WTC11 (cell line): ENCODE data around the gene CLIC1. TPM values are rescaled to one million over a fixed set of nuclear protein-coding genes. Genes with fewer than 3 reads are reported as not detected.
"Not testable (repeated sequence)": the region's sequence is repeated elsewhere in the genome, so short reads cannot be mapped to it uniquely, and the experiment has no call there.

Source experiments
- ATAC-seq: fragments of 200-7000 bp; cut with Tn5 transposase; 2 replicates; pipeline ENCODE4 v1.10.0; 2021; ENCODE audit warnings: mild to moderate bottlenecking, moderate library complexity
- CTCF ChIA-PET: fragments of 300-600 bp; sonication (Branson Sonifier 250); formaldehyde crosslinking; loops from one replicate; lab custom pipeline; 2021; ENCODE audit warnings: antibody characterized with exemption; lab: Charles Lee
- POLR2A ChIA-PET: fragments of 350-600 bp; sonication (Branson Sonifier 250); formaldehyde crosslinking; loops from one replicate; lab custom pipeline; 2021; ENCODE audit warnings: antibody characterized with exemption; lab: Charles Lee
- DNase-seq: peaks from one replicate; pipeline ENCODE4 v3.0.0; 2021; ENCODE audit warnings: low spot score
- H3K27ac Mint-ChIP-seq: 2 replicates; pipeline ENCODE4 v1.8.0; 2021; ENCODE audit warnings: mixed read lengths
- H3K27me3 Mint-ChIP-seq: 2 replicates; pipeline ENCODE4 v1.8.0; 2021; ENCODE audit warnings: low read depth, mild to moderate bottlenecking, moderate library complexity, mixed read lengths
- H3K36me3 Mint-ChIP-seq: 2 replicates; pipeline ENCODE4 v1.8.0; 2021; ENCODE audit warnings: mixed read lengths
- H3K4me1 Mint-ChIP-seq: 2 replicates; pipeline ENCODE4 v1.8.0; 2022; ENCODE audit warnings: mixed read lengths
- H3K4me3 Mint-ChIP-seq: 2 replicates; pipeline ENCODE4 v1.8.0; 2021; ENCODE audit warnings: mild to moderate bottlenecking, moderate library complexity, mixed read lengths
- H3K9me3 Mint-ChIP-seq: 2 replicates; pipeline ENCODE4 v1.8.0; 2021; ENCODE audit warnings: mixed read lengths
- CREB1 ChIP-seq: sonication (generic); formaldehyde crosslinking; IDR thresholded peaks from 2 replicates; pipeline ENCODE4 v1.8.0; 2023; ENCODE audit warnings: mild to moderate bottlenecking, missing genetic modification reagents
- GTF2I ChIP-seq: fragments of 250-450 bp; sonication (Bioruptor Pico); conservative IDR thresholded peaks from 2 replicates; pipeline ENCODE4 v1.4.0; 2021; ENCODE audit warnings: mild to moderate bottlenecking
- JAZF1 ChIP-seq: fragments of 250-450 bp; sonication (Bioruptor Pico); IDR thresholded peaks from 2 replicates; pipeline ENCODE4 v1.9.0; 2021; ENCODE audit warnings: moderate library complexity, mild to moderate bottlenecking, inconsistent platforms
- MXD4 ChIP-seq: fragments of 250-450 bp; sonication (Bioruptor Pico); IDR thresholded peaks from 2 replicates; pipeline ENCODE4 v1.8.0; 2021; ENCODE audit warnings: mild to moderate bottlenecking, moderate library complexity, borderline replicate concordance
- NFYB ChIP-seq: sonication (generic); formaldehyde crosslinking; conservative IDR thresholded peaks from 2 replicates; pipeline ENCODE4 v1.8.0; 2022; ENCODE audit warnings: low read depth, missing genetic modification reagents
- PRRX2 ChIP-seq: fragments of 250-450 bp; sonication (Bioruptor Pico); IDR thresholded peaks from 2 replicates; pipeline ENCODE4 v1.8.0; 2021; ENCODE audit warnings: mild to moderate bottlenecking
- SMAD4 ChIP-seq: sonication (generic); formaldehyde crosslinking; IDR thresholded peaks from 2 replicates; pipeline ENCODE4 v1.8.0; 2022; ENCODE audit warnings: mild to moderate bottlenecking, missing genetic modification reagents
- ZNF138 ChIP-seq: sonication (generic); formaldehyde crosslinking; conservative IDR thresholded peaks from 2 replicates; pipeline ENCODE4 v1.8.1; 2022; ENCODE audit warnings: mild to moderate bottlenecking, moderate library complexity, missing genetic modification reagents
- ZNF219 ChIP-seq: sonication (generic); formaldehyde crosslinking; IDR thresholded peaks from 2 replicates; pipeline ENCODE4 v1.8.0; 2023; ENCODE audit warnings: missing genetic modification reagents, mild to moderate bottlenecking, borderline replicate concordance
- ZNF532 ChIP-seq: fragments of 250-450 bp; sonication (Bioruptor Pico); IDR thresholded peaks from 2 replicates; pipeline ENCODE4 v1.9.0; 2021; ENCODE audit warnings: mild to moderate bottlenecking, borderline replicate concordance
- total RNA-seq: library from RNA; stranded (reverse); gene quantifications from 3 replicates; pipeline ENCODE4 v1.2.3, GENCODE V29; 2021
- TF ChIP-seq, protein P1 (sequence below): sonication (generic); formaldehyde crosslinking; IDR thresholded peaks from 2 replicates; pipeline ENCODE4 v1.8.1; 2022; ENCODE audit warnings: low read depth, missing genetic modification reagents, borderline replicate concordance
- TF ChIP-seq, protein P2 (sequence below): sonication (generic); formaldehyde crosslinking; IDR thresholded peaks from 2 replicates; pipeline ENCODE4 v1.8.1; 2023; ENCODE audit warnings: mild to moderate bottlenecking, missing genetic modification reagents, moderate library complexity
- TF ChIP-seq, protein P3 (sequence below): fragments of 200-600 bp; IDR thresholded peaks from 2 replicates; pipeline ENCODE4 v1.8.0; 2022; ENCODE audit warnings: antibody characterized with exemption
- TF ChIP-seq, protein P4 (sequence below): fragments of 250-450 bp; sonication (Bioruptor Pico); IDR thresholded peaks from 2 replicates; pipeline ENCODE4 v1.8.0; 2021; ENCODE audit warnings: mild to moderate bottlenecking

CLIC1 gene
- total RNA-seq, 1 experiment from 2014 or later: 244 TPM

GRCh38 chr6:31710523-31711219, 25.7 kb downstream of the CLIC1 start (continued):
- TF ChIP-seq, protein P1, sequence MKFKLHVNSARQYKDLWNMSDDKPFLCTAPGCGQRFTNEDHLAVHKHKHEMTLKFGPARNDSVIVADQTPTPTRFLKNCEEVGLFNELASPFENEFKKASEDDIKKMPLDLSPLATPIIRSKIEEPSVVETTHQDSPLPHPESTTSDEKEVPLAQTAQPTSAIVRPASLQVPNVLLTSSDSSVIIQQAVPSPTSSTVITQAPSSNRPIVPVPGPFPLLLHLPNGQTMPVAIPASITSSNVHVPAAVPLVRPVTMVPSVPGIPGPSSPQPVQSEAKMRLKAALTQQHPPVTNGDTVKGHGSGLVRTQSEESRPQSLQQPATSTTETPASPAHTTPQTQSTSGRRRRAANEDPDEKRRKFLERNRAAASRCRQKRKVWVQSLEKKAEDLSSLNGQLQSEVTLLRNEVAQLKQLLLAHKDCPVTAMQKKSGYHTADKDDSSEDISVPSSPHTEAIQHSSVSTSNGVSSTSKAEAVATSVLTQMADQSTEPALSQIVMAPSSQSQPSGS (CRISPR knock-in tag): no peak
- no peak for TF ChIP-seq MXD4 (CRISPR knock-in tag)
- TF ChIP-seq, all 79 proteins: peak for 0

- H3K9me3 Mint-ChIP-seq, POLR2A ChIA-PET, H3K27ac Mint-ChIP-seq, H3K4me3 Mint-ChIP-seq, H3K27me3 Mint-ChIP-seq, ATAC-seq, DNase-seq, H3K36me3 Mint-ChIP-seq: not testable (repeated sequence)
- CTCF ChIA-PET: interaction anchor here (0.7 kb wide), 1 partner anchor 12 kb away, joined by 3 read pairs; no protein-coding TSS in a partner anchor
- H3K4me1 Mint-ChIP-seq: peaks cover 21% of the 10 kb centered on the region
Observed at GRCh38 chr6:31709157-31709556, 27.2 kb downstream of the CLIC1 start.

DNA sequence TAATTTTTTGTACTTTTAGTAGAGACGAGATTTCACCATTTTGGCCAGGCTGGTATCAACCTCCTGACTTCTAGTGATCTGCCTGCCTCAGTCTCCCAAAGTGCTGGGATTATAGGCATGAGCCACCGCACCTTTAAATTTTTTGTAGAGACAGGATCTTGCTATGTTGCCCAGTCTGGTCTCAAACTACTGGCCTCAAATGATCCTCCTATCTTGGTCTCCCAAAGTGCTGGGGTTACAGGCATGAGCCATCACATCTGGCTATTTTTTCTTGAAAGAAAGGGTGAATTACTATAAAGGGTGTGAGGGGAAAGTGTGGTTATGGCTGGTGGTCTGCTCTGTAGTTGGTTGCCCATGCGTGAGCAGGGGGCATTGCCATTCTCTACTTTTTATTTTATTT, 28.1 kb downstream of the CLIC1 start:
- CTCF ChIA-PET: no interaction called here

More for the DNA sequence above, 28.1 kb downstream of the CLIC1 start:
- Mint-ChIP-seq H3K4me1 (peaks cover 16% of the 10 kb centered on the region), H3K27me3 (peaks cover 7% of the 10 kb centered on the region; the same call in 1 of the 2 replicates), H3K4me3 (no peak overlapping the region), H3K36me3 (no peaks in the 10 kb centered on the region), H3K27ac (no peak overlapping the region), H3K9me3 (no peaks in the 10 kb centered on the region)
- TF ChIP-seq ZNF138 (CRISPR knock-in tag) (no peak), CREB1 (CRISPR knock-in tag) (no peak), NFYB (no peak), PRRX2 (no peak), SMAD4 (no peak), ZNF219 (CRISPR knock-in tag) (no peak), ZNF532 (CRISPR knock-in tag) (no peak), GTF2I (CRISPR knock-in tag) (no peak), JAZF1 (no peak)
- TF ChIP-seq, protein P2, sequence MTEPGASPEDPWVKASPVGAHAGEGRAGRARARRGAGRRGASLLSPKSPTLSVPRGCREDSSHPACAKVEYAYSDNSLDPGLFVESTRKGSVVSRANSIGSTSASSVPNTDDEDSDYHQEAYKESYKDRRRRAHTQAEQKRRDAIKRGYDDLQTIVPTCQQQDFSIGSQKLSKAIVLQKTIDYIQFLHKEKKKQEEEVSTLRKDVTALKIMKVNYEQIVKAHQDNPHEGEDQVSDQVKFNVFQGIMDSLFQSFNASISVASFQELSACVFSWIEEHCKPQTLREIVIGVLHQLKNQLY: no peak
- TF ChIP-seq, protein P3, sequence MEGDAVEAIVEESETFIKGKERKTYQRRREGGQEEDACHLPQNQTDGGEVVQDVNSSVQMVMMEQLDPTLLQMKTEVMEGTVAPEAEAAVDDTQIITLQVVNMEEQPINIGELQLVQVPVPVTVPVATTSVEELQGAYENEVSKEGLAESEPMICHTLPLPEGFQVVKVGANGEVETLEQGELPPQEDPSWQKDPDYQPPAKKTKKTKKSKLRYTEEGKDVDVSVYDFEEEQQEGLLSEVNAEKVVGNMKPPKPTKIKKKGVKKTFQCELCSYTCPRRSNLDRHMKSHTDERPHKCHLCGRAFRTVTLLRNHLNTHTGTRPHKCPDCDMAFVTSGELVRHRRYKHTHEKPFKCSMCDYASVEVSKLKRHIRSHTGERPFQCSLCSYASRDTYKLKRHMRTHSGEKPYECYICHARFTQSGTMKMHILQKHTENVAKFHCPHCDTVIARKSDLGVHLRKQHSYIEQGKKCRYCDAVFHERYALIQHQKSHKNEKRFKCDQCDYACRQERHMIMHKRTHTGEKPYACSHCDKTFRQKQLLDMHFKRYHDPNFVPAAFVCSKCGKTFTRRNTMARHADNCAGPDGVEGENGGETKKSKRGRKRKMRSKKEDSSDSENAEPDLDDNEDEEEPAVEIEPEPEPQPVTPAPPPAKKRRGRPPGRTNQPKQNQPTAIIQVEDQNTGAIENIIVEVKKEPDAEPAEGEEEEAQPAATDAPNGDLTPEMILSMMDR: no peak
- TF ChIP-seq, protein P4, sequence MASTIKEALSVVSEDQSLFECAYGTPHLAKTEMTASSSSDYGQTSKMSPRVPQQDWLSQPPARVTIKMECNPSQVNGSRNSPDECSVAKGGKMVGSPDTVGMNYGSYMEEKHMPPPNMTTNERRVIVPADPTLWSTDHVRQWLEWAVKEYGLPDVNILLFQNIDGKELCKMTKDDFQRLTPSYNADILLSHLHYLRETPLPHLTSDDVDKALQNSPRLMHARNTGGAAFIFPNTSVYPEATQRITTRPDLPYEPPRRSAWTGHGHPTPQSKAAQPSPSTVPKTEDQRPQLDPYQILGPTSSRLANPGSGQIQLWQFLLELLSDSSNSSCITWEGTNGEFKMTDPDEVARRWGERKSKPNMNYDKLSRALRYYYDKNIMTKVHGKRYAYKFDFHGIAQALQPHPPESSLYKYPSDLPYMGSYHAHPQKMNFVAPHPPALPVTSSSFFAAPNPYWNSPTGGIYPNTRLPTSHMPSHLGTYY: no peak
- ATAC-seq: no peak
- POLR2A ChIA-PET: no interaction called here
- no peak for DNase-seq
